Measurements from ENCODE around the gene KANK4. TPM values are rescaled to one million over a fixed set of nuclear protein-coding genes. Genes with fewer than 3 reads are reported as not detected.
A peak's percentile ranks its signal among the peaks of the same experiment; 100 is the strongest.

KANK4 gene
- polyA plus RNA-seq, 3 donors = not detected

GRCh38 chr1:62361431-62361830, 42.2 kb upstream of the KANK4 start:
- TF ChIP-seq CTCF (IDR thresholded peaks at IDR 0.05) = no peak
- Histone ChIP-seq H3K79me2 (ENCODE audit: insufficient read depth, low read length) (no peaks in the 10 kb centered on the region), H2AFZ (ENCODE audit: insufficient read depth, low read depth, low read length, poor library complexity, severe bottlenecking) (no peak overlapping the region), H3K36me3 (replicated peaks in 1 of 2; ENCODE audit: control insufficient read depth in 1 of 2, insufficient read depth in 2 of 2, low read length in 2 of 2) (no peaks in the 10 kb centered on the region), H3K27me3 (ENCODE audit: control insufficient read depth in 2 of 2, insufficient read depth in 2 of 2, low read length in 2 of 2) (no peaks in the 10 kb centered on the region), H3K9ac (ENCODE audit: insufficient read depth, low read length, poor library complexity, severe bottlenecking) (no peak overlapping the region), H3K4me3 (replicated peaks in 1 of 3; ENCODE audit: low read depth in 2 of 3, low read length in 3 of 3) (no peak overlapping the region), H3K9me3 (replicated peaks in 1 of 2; ENCODE audit: control insufficient read depth in 1 of 2, insufficient read depth in 1 of 2, low read length in 2 of 2) (no peaks in the 10 kb centered on the region), H4K20me1 (ENCODE audit: insufficient read depth, low read length) (no peaks in the 10 kb centered on the region), H3K4me2 (replicated peaks; ENCODE audit: extremely low read depth, low read length, poor library complexity, severe bottlenecking) (no peak overlapping the region), H3K27ac (ENCODE audit: low read depth in 1 of 2, low read length in 2 of 2) (no peak overlapping the region), H3K4me1 (ENCODE audit: control insufficient read depth in 1 of 2, insufficient read depth in 2 of 2, low read length in 2 of 2) (peaks cover 6 to 8% of the 10 kb centered on the region in 2 donors)
- peaks cover 0 to 6% (median 2%) of the 10 kb centered on the region in 7 donors for H3K9me3 Mint-ChIP-seq
- peak overlapping the region in 1 of 7 donors; percentile 32 for H3K27ac Mint-ChIP-seq
- H3K4me1 Mint-ChIP-seq = peaks cover 7% of the 10 kb centered on the region
- H3K36me3 Mint-ChIP-seq = no peaks in the 10 kb centered on the region
- H3K27me3 Mint-ChIP-seq (ENCODE audit: low read depth in 3 of 3) = peaks cover 0 to 6% (median 3%) of the 10 kb centered on the region in 3 donors
- intact Hi-C loops (cut with micrococcal nuclease) = no loop called here
- no peak overlapping the region for H3K4me3 Mint-ChIP-seq
- DNase-seq = no peak
- 96% methylated on average over 3 of the region's 4 CpGs for WGBS (ENCODE audit: insufficient coverage)

- DNase-seq = no peak
- Histone ChIP-seq H3K27ac (ENCODE audit: low read depth in 1 of 2, low read length in 2 of 2) (no peak overlapping the region), H3K9ac (ENCODE audit: insufficient read depth, low read length, poor library complexity, severe bottlenecking) (no peak overlapping the region), H3K4me2 (replicated peaks; ENCODE audit: extremely low read depth, low read length, poor library complexity, severe bottlenecking) (no peak overlapping the region), H3K27me3 (ENCODE audit: control insufficient read depth in 2 of 2, insufficient read depth in 2 of 2, low read length in 2 of 2) (no peaks in the 10 kb centered on the region), H2AFZ (ENCODE audit: insufficient read depth, low read depth, low read length, poor library complexity, severe bottlenecking) (no peak overlapping the region), H3K4me3 (replicated peaks in 1 of 3; ENCODE audit: low read depth in 2 of 3, low read length in 3 of 3) (no peak overlapping the region), H3K36me3 (replicated peaks in 1 of 2; ENCODE audit: control insufficient read depth in 1 of 2, insufficient read depth in 2 of 2, low read length in 2 of 2) (no peaks in the 10 kb centered on the region), H4K20me1 (ENCODE audit: insufficient read depth, low read length) (no peaks in the 10 kb centered on the region), H3K9me3 (replicated peaks in 1 of 2; ENCODE audit: control insufficient read depth in 1 of 2, insufficient read depth in 1 of 2, low read length in 2 of 2) (no peaks in the 10 kb centered on the region), H3K4me1 (ENCODE audit: control insufficient read depth in 1 of 2, insufficient read depth in 2 of 2, low read length in 2 of 2) (peaks cover 6 to 11% of the 10 kb centered on the region in 2 donors), H3K79me2 (ENCODE audit: insufficient read depth, low read length) (no peaks in the 10 kb centered on the region)
- 100% methylated on average over 2 of the region's 11 CpGs for WGBS (ENCODE audit: insufficient coverage)
- H3K9me3 Mint-ChIP-seq = peaks cover 0 to 6% (median 0%) of the 10 kb centered on the region in 7 donors
- H3K27ac Mint-ChIP-seq = peak overlapping the region in 1 of 7 donors; percentile 83
- H3K4me3 Mint-ChIP-seq = no peak overlapping the region
- intact Hi-C loops (cut with micrococcal nuclease) = no loop called here
- H3K4me1 Mint-ChIP-seq = peaks cover 14% of the 10 kb centered on the region
- H3K36me3 Mint-ChIP-seq = no peaks in the 10 kb centered on the region
- peaks cover 0 to 2% (median 0%) of the 10 kb centered on the region in 3 donors for H3K27me3 Mint-ChIP-seq (ENCODE audit: low read depth in 3 of 3)
- no peak for TF ChIP-seq CTCF (IDR thresholded peaks at IDR 0.05)
Measured at GRCh38 chr1:62358665-62359373, 39.6 kb upstream of the KANK4 start.
